Panc1 (cell line): ENCODE measurements around the gene AAK1. TPM values are rescaled to one million over a fixed set of nuclear protein-coding genes. Genes with fewer than 3 reads are reported as not detected.

ENCODE experiments used
- ATAC-seq: fragments of 200-7000 bp; cut with Tn5 transposase; 2 replicates; pipeline ENCODE4 v1.9.1; 2020; ENCODE audit warnings: mild to moderate bottlenecking, moderate library complexity
- BruUV-seq: library from RNA; stranded (reverse); fragments of 400-500 nt; replicated peaks from 2 replicates; lab custom pipeline; 2021; lab: Mats Ljungman, UMichigan
- CTCF ChIA-PET: fragments of 300-600 bp; sonication (Branson Sonifier 250); formaldehyde crosslinking; loops from one replicate; lab custom pipeline; 2022; ENCODE audit warnings: antibody characterized with exemption; lab: Charles Lee
- POLR2A ChIA-PET: fragments of 300-600 bp; sonication (Branson Sonifier 250); formaldehyde crosslinking; loops from one replicate; lab custom pipeline; 2022; ENCODE audit warnings: antibody characterized with exemption; lab: Charles Lee
- DNase-seq: peaks from one replicate; pipeline ENCODE4 v3.0.0-alpha.2; 2010; ENCODE audit warnings: low read depth, low spot score
- H3K27ac ChIP-seq: 2 replicates; pipeline ENCODE4 v1.5.1; 2011; ENCODE audit warnings: mild to moderate bottlenecking, low read length, inconsistent platforms
- H3K27me3 ChIP-seq: fragments of 200-500 bp; sonication (Bioruptor generic); 2 replicates; pipeline ENCODE4 v1.6.0; 2014; ENCODE audit warnings: low read length, inconsistent platforms; ENCODE audit not compliant: control insufficient read depth, insufficient read depth
- H3K36me3 ChIP-seq: fragments of 200-500 bp; sonication (Bioruptor generic); 2 replicates; pipeline ENCODE4 v1.5.1; 2014; ENCODE audit warnings: inconsistent platforms, mild to moderate bottlenecking, low read length, moderate library complexity; ENCODE audit not compliant: control insufficient read depth, insufficient read depth
- H3K4me1 ChIP-seq: 2 replicates; pipeline ENCODE4 v1.5.1; 2011; ENCODE audit warnings: inconsistent platforms, mild to moderate bottlenecking, low read length, moderate library complexity; ENCODE audit not compliant: control insufficient read depth, insufficient read depth
- H3K4me3 ChIP-seq, 2 experiments: 2 replicates each; pipeline ENCODE4 v1.5.1; 2011 to 2012; ENCODE audit warnings: low read depth in 2 of 2, low read length in 2 of 2, mild to moderate bottlenecking in 2 of 2, inconsistent platforms in 1 of 2, moderate library complexity in 1 of 2
- H3K9me3 ChIP-seq: fragments of 200-500 bp; sonication (Bioruptor generic); 2 replicates; pipeline ENCODE4 v1.5.1; 2014; ENCODE audit warnings: low read depth, mild to moderate bottlenecking, inconsistent platforms, low read length, moderate library complexity; ENCODE audit not compliant: control insufficient read depth, insufficient read depth
- CTCF ChIP-seq: fragments of 450-650 bp; IDR thresholded peaks from 2 replicates; pipeline ENCODE4 v1.5.1; 2017; ENCODE audit warnings: mild to moderate bottlenecking
- POLR2AphosphoS5 ChIP-seq: IDR thresholded peaks from 2 replicates; pipeline ENCODE4 v1.6.1; 2012; ENCODE audit warnings: mild to moderate bottlenecking, low read depth, low read length, moderate library complexity
- REST ChIP-seq, 2 experiments: IDR thresholded peaks; 2 replicates each; pipeline ENCODE4 v1.6.1; 2011 to 2012; ENCODE audit warnings: low read depth in 2 of 2, control low read depth in 1 of 2, low read length in 1 of 2, mild to moderate bottlenecking in 1 of 2, moderate library complexity in 1 of 2; ENCODE audit not compliant: insufficient read depth in 1 of 2
- SIN3A ChIP-seq: IDR thresholded peaks from 2 replicates; pipeline ENCODE4 v1.6.1; 2012; ENCODE audit warnings: low read depth, mild to moderate bottlenecking, low read length, moderate library complexity, borderline replicate concordance; ENCODE audit not compliant: insufficient read depth
- TCF7L2 ChIP-seq: IDR thresholded peaks from 2 replicates; pipeline ENCODE4 v1.6.1; 2011; ENCODE audit warnings: mild to moderate bottlenecking, low read depth, low read length, inconsistent platforms
- in situ Hi-C: cut with HindIII; loops from 2 replicates; pipeline ENCODE4 v1.10.0; 2016; ENCODE audit warnings: low sequenced_read_pairs, low pct_unique_long_range_greater_than_20kb
- intact Hi-C: fragments of 100-400 bp; cut with micrococcal nuclease; formaldehyde crosslinking; loops from one replicate; pipeline ENCODE4 v1.10.0; 2022; ENCODE audit not compliant: unreplicated experiment
- total RNA-seq: library from RNA; stranded (reverse); gene quantifications from one replicate; pipeline ENCODE4 v1.2.1, GENCODE V29; 2021; ENCODE audit not compliant: unreplicated experiment

The AAK1 gene
- total RNA-seq, 1 experiment from 2014 or later = 123 TPM

- Histone ChIP-seq H3K27me3 (no peaks in the 10 kb centered on the region), H3K27ac (peak overlapping the region; percentile 29; the same call in 1 of the 2 replicates), H3K36me3 (no peaks in the 10 kb centered on the region), H3K4me1 (peaks cover 19% of the 10 kb centered on the region), H3K4me3 (no peak overlapping the region), H3K9me3 (no peaks in the 10 kb centered on the region)
- BruUV-seq = no TSS peak
- in situ Hi-C loops = no loop called here
- intact Hi-C loops = loop anchor here (5.0 to 10.0 kb wide), 3 partner anchors 75 to 255 kb away; no protein-coding TSS in a partner anchor
- DNase-seq (peak; percentile 67), ATAC-seq (peak; percentile 92)
- ChIA-PET CTCF (no interaction called here), POLR2A (no interaction called here)
- no peak for TF ChIP-seq REST (IDR thresholded peaks at IDR 0.05; ENCODE audit: insufficient read depth in 1 of 2, low read depth in 2 of 2, low read length in 1 of 2)
- no peak for TF ChIP-seq TCF7L2
- peak; percentile 81 for TF ChIP-seq CTCF
Measured at GRCh38 chr2:69559442-69560146, 83.9 kb downstream of the AAK1 start.

GRCh38 chr2:69556008-69556407 lies 87.5 kb downstream of the AAK1 start:
- Histone ChIP-seq H3K27me3 (no peaks in the 10 kb centered on the region), H3K9me3 (no peaks in the 10 kb centered on the region), H3K4me3 (no peak overlapping the region), H3K36me3 (no peaks in the 10 kb centered on the region), H3K27ac (no peak overlapping the region), H3K4me1 (peaks cover 14% of the 10 kb centered on the region)
- in situ Hi-C loops = no loop called here
- no TSS peak for BruUV-seq
- ATAC-seq (no peak), DNase-seq (no peak)
- intact Hi-C loops = no loop called here
- TF ChIP-seq TCF7L2 (no peak), POLR2AphosphoS5 (no peak), SIN3A (no peak)
- ChIA-PET POLR2A (no interaction called here), CTCF (no interaction called here)

- H3K9me3 ChIP-seq = no peaks in the 10 kb centered on the region
- ChIA-PET CTCF (no interaction called here), POLR2A (no interaction called here)
- H3K27ac ChIP-seq = no peak overlapping the region
- in situ Hi-C loops = no loop called here
- no peak for TF ChIP-seq CTCF
- no peak for TF ChIP-seq SIN3A
- no peak for TF ChIP-seq POLR2AphosphoS5
- TF ChIP-seq REST (IDR thresholded peaks at IDR 0.05; ENCODE audit: insufficient read depth in 1 of 2, low read depth in 2 of 2, low read length in 1 of 2) = no peak
- no peak for TF ChIP-seq TCF7L2
- no TSS peak for BruUV-seq
- DNase-seq (no peak), ATAC-seq (no peak)
- no peak overlapping the region for H3K4me3 ChIP-seq
- no peaks in the 10 kb centered on the region for H3K27me3 ChIP-seq
- intact Hi-C loops = no loop called here
- H3K4me1 ChIP-seq = peaks cover 7% of the 10 kb centered on the region
- no peaks in the 10 kb centered on the region for H3K36me3 ChIP-seq
Measured at GRCh38 chr2:69554981-69555380, 88.6 kb downstream of the AAK1 start.
